ENCODE measurements around the gene ZDHHC17. TPM values are rescaled to one million over a fixed set of nuclear protein-coding genes. Genes with fewer than 3 reads are reported as not detected.

Gene ZDHHC17
- total RNA-seq, 4 donors from 2014 or later = 56.7 to 163 (median 80.8) TPM

GRCh38 chr12:76799362-76799761 lies 35.4 kb downstream of the ZDHHC17 start:
- H3K4me1 ChIP-seq = peaks cover 0 to 25% (median 0%) of the 10 kb centered on the region in 4 donors
- H3K36me3 ChIP-seq = peaks cover 0 to 59% (median 0%) of the 10 kb centered on the region in 3 donors
- 95 to 98% methylated on average over 2 of the region's 2 CpGs for WGBS, 2 donors
- H3K9me3 ChIP-seq = peaks cover 0 to 11% (median 3%) of the 10 kb centered on the region in 4 donors
- DNase-seq (ENCODE audit: low spot score in 2 of 2) = no peak
- H3K27ac ChIP-seq = no peak overlapping the region
- no peaks in the 10 kb centered on the region for H3K27me3 ChIP-seq
- H3K4me3 ChIP-seq = no peak overlapping the region
- TF ChIP-seq EP300 (IDR thresholded peaks at IDR 0.05) (no peak), CTCF (IDR thresholded peaks at IDR 0.05) (no peak), POLR2A (IDR thresholded peaks at IDR 0.05) (no peak)

- DNase-seq (ENCODE audit: low spot score in 2 of 2) = no peak
- H3K9me3 ChIP-seq = peaks cover 0 to 11% (median 3%) of the 10 kb centered on the region in 4 donors
- H3K36me3 ChIP-seq = peaks cover 0 to 77% (median 11%) of the 10 kb centered on the region in 3 donors
- TF ChIP-seq CTCF (IDR thresholded peaks at IDR 0.05) = no peak
- no peak for TF ChIP-seq EP300 (IDR thresholded peaks at IDR 0.05)
- TF ChIP-seq POLR2A (IDR thresholded peaks at IDR 0.05) = no peak
- H3K27me3 ChIP-seq = no peaks in the 10 kb centered on the region
- H3K27ac ChIP-seq = no peak overlapping the region
- no peak overlapping the region for H3K4me3 ChIP-seq
- WGBS, 2 donors = 94 to 96% methylated on average over 3 of the region's 3 CpGs
- H3K4me1 ChIP-seq = peaks cover 0 to 2% (median 0%) of the 10 kb centered on the region in 4 donors
These were observed 38.1 kb downstream of the ZDHHC17 start for GRCh38 chr12:76802060-76802459.

DNA sequence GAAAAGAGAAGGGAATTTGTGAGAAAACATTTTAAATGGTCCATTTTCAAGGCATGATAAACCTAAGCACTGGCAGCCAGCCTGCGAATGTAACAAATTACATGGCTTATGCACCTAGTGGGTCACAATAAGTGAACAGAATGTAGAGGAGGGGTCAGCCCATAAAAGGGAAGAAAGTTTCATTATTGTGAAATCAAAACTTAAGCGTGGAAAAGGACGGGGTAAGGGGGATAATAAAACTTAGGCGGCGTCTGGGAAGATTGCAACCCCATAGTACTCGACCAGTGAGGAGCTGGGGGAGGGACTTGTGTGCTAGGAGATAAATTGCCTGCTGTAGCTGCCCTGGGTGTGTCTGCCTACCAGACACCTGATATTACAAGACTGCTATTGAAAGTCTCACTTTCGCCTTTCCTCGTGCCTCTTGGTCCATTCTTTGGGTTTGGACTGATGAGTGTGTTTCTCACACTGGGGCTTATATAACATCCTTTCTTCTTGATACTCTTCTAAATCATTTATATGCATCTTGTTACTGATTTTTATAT lies 40.6 kb downstream of the ZDHHC17 start:
- no peak for TF ChIP-seq POLR2A (IDR thresholded peaks at IDR 0.05)
- no peak for DNase-seq (ENCODE audit: low spot score in 2 of 2)
- no peak overlapping the region for H3K27ac ChIP-seq
- H3K9me3 ChIP-seq = peaks cover 0 to 11% (median 3%) of the 10 kb centered on the region in 4 donors
- WGBS, 2 donors = 84 to 86% methylated on average over 8 of the region's 8 CpGs
- H3K27me3 ChIP-seq = no peaks in the 10 kb centered on the region
- H3K4me1 ChIP-seq = no peaks in the 10 kb centered on the region
- peaks cover 0 to 72% (median 11%) of the 10 kb centered on the region in 3 donors for H3K36me3 ChIP-seq
- no peak overlapping the region for H3K4me3 ChIP-seq

- no peaks in the 10 kb centered on the region for H3K9me3 ChIP-seq
- TF ChIP-seq POLR2A (IDR thresholded peaks at IDR 0.05) (no peak), EP300 (IDR thresholded peaks at IDR 0.05) (no peak), CTCF (IDR thresholded peaks at IDR 0.05) (no peak)
- H3K27me3 ChIP-seq = no peaks in the 10 kb centered on the region
- no peak overlapping the region for H3K27ac ChIP-seq
- no peak overlapping the region for H3K4me3 ChIP-seq
- DNase-seq (ENCODE audit: low spot score in 2 of 2) = no peak
- 48 to 53% methylated on average over 6 of the region's 6 CpGs for WGBS, 2 donors
- H3K36me3 ChIP-seq = peaks cover 0 to 43% (median 11%) of the 10 kb centered on the region in 3 donors
- no peaks in the 10 kb centered on the region for H3K4me1 ChIP-seq
These were observed 46.9 kb downstream of the ZDHHC17 start for GRCh38 chr12:76810671-76811419.

- H3K9me3 ChIP-seq = no peaks in the 10 kb centered on the region
- H3K27me3 ChIP-seq = no peaks in the 10 kb centered on the region
- H3K36me3 ChIP-seq = peaks cover 0 to 43% (median under 1%) of the 10 kb centered on the region in 3 donors
- WGBS, 2 donors = 56 to 67% methylated on average over 1 of the region's 1 CpG
- H3K4me3 ChIP-seq = no peak overlapping the region
- no peak for DNase-seq (ENCODE audit: low spot score in 2 of 2)
- H3K27ac ChIP-seq = no peak overlapping the region
- no peak for TF ChIP-seq CTCF (IDR thresholded peaks at IDR 0.05)
- TF ChIP-seq EP300 (IDR thresholded peaks at IDR 0.05) = no peak
- no peak for TF ChIP-seq POLR2A (IDR thresholded peaks at IDR 0.05)
- no peaks in the 10 kb centered on the region for H3K4me1 ChIP-seq
These were observed 48.1 kb downstream of the ZDHHC17 start for GRCh38 chr12:76811976-76812375.

Data from tibial nerve (tissue), 4 donors.